Suppressor macrophage treated with lipopolysaccharide for 1 hour (primary cell): ENCODE data around the gene RHEBL1.

Source experiments
- DNase-seq, 3 donors: peaks; one replicate each; pipeline ENCODE4 v3.0.0-alpha.2; 2020 to 2022

The RHEBL1 gene

GRCh38 chr12:49069507-49070346 lies at the start of gene RHEBL1:
Gene RHEBL1, minus strand, starts transcription at chr12:49069979. Its CDS starts 194 bp downstream, at chr12:49069785.
- DNase-seq, result peak; percentile 99 to 100 (median 100)

- DNase-seq, result no peak
Measured at GRCh38 chr12:49111206-49111605, 41.4 kb upstream of the RHEBL1 start.

GRCh38 chr12:49110464-49111155 lies 40.8 kb upstream of the RHEBL1 start, which contains the start of gene LMBR1L:
Gene LMBR1L, minus strand, starts transcription at chr12:49110847. Its CDS starts 292 bp downstream, at chr12:49110555.
- DNase-seq, result peak; percentile 99 to 100 (median 100)

GRCh38 chr12:49109641-49110463 lies 40.1 kb upstream of the RHEBL1 start:
- peak in 1 of 3 donors; percentile 26 for DNase-seq

- DNase-seq, result peak; percentile 70 to 79 (median 73)
Measured at GRCh38 chr12:49108958-49109404, 39.2 kb upstream of the RHEBL1 start.

- DNase-seq, result peak in 2 of 3 donors; percentile 37 to 45
Measured at GRCh38 chr12:49105504-49106084, 35.8 kb upstream of the RHEBL1 start.

- DNase-seq, result no peak
Measured at GRCh38 chr12:49104822-49105221, 35.0 kb upstream of the RHEBL1 start.

GRCh38 chr12:49100380-49100779 lies 30.6 kb upstream of the RHEBL1 start:
- no peak for DNase-seq

- DNase-seq, result no peak
Measured at GRCh38 chr12:49098703-49099102, 28.9 kb upstream of the RHEBL1 start.

- DNase-seq, result peak; percentile 60 to 68 (median 68)
Measured at GRCh38 chr12:49098035-49098451, 28.3 kb upstream of the RHEBL1 start.

- no peak for DNase-seq
Measured at GRCh38 chr12:49097381-49097780, 27.6 kb upstream of the RHEBL1 start.

- no peak for DNase-seq
Measured at GRCh38 chr12:49094975-49095365, 25.2 kb upstream of the RHEBL1 start.

- peak in 1 of 3 donors; percentile 30 for DNase-seq
Measured at GRCh38 chr12:49094160-49094974, 24.6 kb upstream of the RHEBL1 start, which contains the start of gene DHH. Gene DHH, minus strand, starts transcription at chr12:49094801. Its CDS starts 289 bp downstream, at chr12:49094512.

- no peak for DNase-seq
Measured at GRCh38 chr12:49093792-49094159, 24.0 kb upstream of the RHEBL1 start.

GRCh38 chr12:49092816-49093406 lies 23.1 kb upstream of the RHEBL1 start:
- no peak for DNase-seq

- peak in 1 of 3 donors; percentile 55 for DNase-seq
Measured at GRCh38 chr12:49092086-49092815, 22.5 kb upstream of the RHEBL1 start.

- no peak for DNase-seq
Measured at GRCh38 chr12:49091836-49092085, 22.0 kb upstream of the RHEBL1 start.

- no peak for DNase-seq
Measured at GRCh38 chr12:49091056-49091835, 21.5 kb upstream of the RHEBL1 start.
